ENCODE measurements around the gene IPCEF1. TPM values are rescaled to one million over a fixed set of nuclear protein-coding genes. Genes with fewer than 3 reads are reported as not detected.

The IPCEF1 gene
- polyA plus RNA-seq, 1 donor from 2014 or later: 3.9 TPM

- no peaks in the 10 kb centered on the region for H3F3A ChIP-seq (ENCODE audit: insufficient read depth, low read length, poor library complexity, severe bottlenecking)
- no peak overlapping the region for H3K9ac ChIP-seq (ENCODE audit: low read length)
- no peaks in the 10 kb centered on the region for H3K79me2 ChIP-seq (replicated peaks; ENCODE audit: insufficient read depth, low read length)
- H2AFZ ChIP-seq (ENCODE audit: low read depth, low read length): no peak overlapping the region
- H3K27me3 ChIP-seq (ENCODE audit: insufficient read depth, low read depth, low read length): no peaks in the 10 kb centered on the region
- no peaks in the 10 kb centered on the region for H3K36me3 ChIP-seq (ENCODE audit: insufficient read depth, low read length)
- no peak overlapping the region for H3K4me3 ChIP-seq (ENCODE audit: low read length)
- no peak overlapping the region for H3K4me2 ChIP-seq (ENCODE audit: low read length)
- H3K9me2 ChIP-seq (ENCODE audit: insufficient read depth, low read length): no peaks in the 10 kb centered on the region
- H3K27ac ChIP-seq (ENCODE audit: low read length): no peak overlapping the region
- TF ChIP-seq MXI1 (conservative IDR thresholded peaks at IDR 0.05; ENCODE audit: poor library complexity, severe bottlenecking) (no peak), RAD21 (conservative IDR thresholded peaks at IDR 0.05) (no peak)
- no peaks in the 10 kb centered on the region for H4K20me1 ChIP-seq (ENCODE audit: insufficient read depth)
- H3K9me3 ChIP-seq (ENCODE audit: low read length): no peaks in the 10 kb centered on the region
Observed at GRCh38 chr6:154354265-154354777, 2.3 kb downstream of the IPCEF1 start.

- Histone ChIP-seq H3K9me2 (ENCODE audit: insufficient read depth, low read length) (no peaks in the 10 kb centered on the region), H3K9me3 (ENCODE audit: low read length) (no peaks in the 10 kb centered on the region), H3K9ac (ENCODE audit: low read length) (no peak overlapping the region), H3K27ac (ENCODE audit: low read length) (peak overlapping the region; percentile 61), H3K36me3 (ENCODE audit: insufficient read depth, low read length) (no peaks in the 10 kb centered on the region), H3K27me3 (ENCODE audit: insufficient read depth, low read depth, low read length) (no peaks in the 10 kb centered on the region), H4K20me1 (ENCODE audit: insufficient read depth) (no peaks in the 10 kb centered on the region), H2AFZ (ENCODE audit: low read depth, low read length) (no peak overlapping the region), H3K79me2 (replicated peaks; ENCODE audit: insufficient read depth, low read length) (no peaks in the 10 kb centered on the region), H3K4me3 (ENCODE audit: low read length) (no peak overlapping the region), H3K4me2 (ENCODE audit: low read length) (no peak overlapping the region), H3F3A (ENCODE audit: insufficient read depth, low read length, poor library complexity, severe bottlenecking) (no peaks in the 10 kb centered on the region)
- no peak for TF ChIP-seq TAF1 (IDR thresholded peaks at IDR 0.05; ENCODE audit: low read depth)
- no peak for TF ChIP-seq MXI1 (conservative IDR thresholded peaks at IDR 0.05; ENCODE audit: poor library complexity, severe bottlenecking)
- TF ChIP-seq RAD21 (conservative IDR thresholded peaks at IDR 0.05): no peak
- no peak for TF ChIP-seq REST (IDR thresholded peaks at IDR 0.05; ENCODE audit: borderline replicate concordance)
- no peak for TF ChIP-seq EP300 (conservative IDR thresholded peaks at IDR 0.05; ENCODE audit: poor library complexity, severe bottlenecking)
- TF ChIP-seq EZH2 (IDR thresholded peaks at IDR 0.05; ENCODE audit: borderline replicate concordance, insufficient read depth, low read length, poor library complexity, severe bottlenecking): no peak
- no peak for TF ChIP-seq SMC3 (conservative IDR thresholded peaks at IDR 0.05; ENCODE audit: poor library complexity)
- no peak for TF ChIP-seq POLR2AphosphoS5 (IDR thresholded peaks at IDR 0.05)
- TF ChIP-seq CTCF (IDR thresholded peaks at IDR 0.05; ENCODE audit: poor library complexity, severe bottlenecking): no peak
Observed at GRCh38 chr6:154353626-154354025, 3.0 kb downstream of the IPCEF1 start.
